Activated effector memory CD4-positive, alpha-beta T cell treated with anti-CD3 and anti-CD28 coated beads, Interleukin-2, amount 50 U/mL, for 16 hours (primary cell): ENCODE results near the gene FOXJ1.
"Not testable (repeated sequence)": the region's sequence is repeated elsewhere in the genome, so short reads cannot be mapped to it uniquely, and the experiment has no call there.

ENCODE experiments used
- DNase-seq: peaks from one replicate; pipeline ENCODE4 v3.0.0-alpha.2; 2020

The FOXJ1 gene

GRCh38 chr17:76141212-76142038 is at the start of gene FOXJ1:
Gene FOXJ1, minus strand, starts transcription at chr17:76141245. Its CDS starts 850 bp downstream, at chr17:76140395.
- peak; percentile 96 for DNase-seq

- no peak for DNase-seq
Measured at GRCh38 chr17:76189741-76190140, 48.7 kb upstream of the FOXJ1 start.

- DNase-seq, result no peak
Measured at GRCh38 chr17:76189247-76189646, 48.2 kb upstream of the FOXJ1 start.

- no peak for DNase-seq
Measured at GRCh38 chr17:76188213-76189016, 47.4 kb upstream of the FOXJ1 start.

GRCh38 chr17:76186774-76187173 is 45.7 kb upstream of the FOXJ1 start:
- DNase-seq, result not testable (repeated sequence)

GRCh38 chr17:76184290-76184689 is 43.2 kb upstream of the FOXJ1 start:
- no peak for DNase-seq

- peak; percentile 97 for DNase-seq
Measured at GRCh38 chr17:76182016-76182764, 41.1 kb upstream of the FOXJ1 start.

- peak; percentile 68 for DNase-seq
Measured at GRCh38 chr17:76179496-76180467, 38.7 kb upstream of the FOXJ1 start.

GRCh38 chr17:76178124-76178523 is 37.1 kb upstream of the FOXJ1 start:
- DNase-seq, result no peak

GRCh38 chr17:76176701-76177574 is 35.9 kb upstream of the FOXJ1 start:
- DNase-seq, result no peak

- no peak for DNase-seq
Measured at GRCh38 chr17:76174037-76174436, 33.0 kb upstream of the FOXJ1 start.

GRCh38 chr17:76173474-76173873 is 32.4 kb upstream of the FOXJ1 start:
- DNase-seq, result no peak

GRCh38 chr17:76171706-76172105 is 30.7 kb upstream of the FOXJ1 start:
- DNase-seq, result no peak

GRCh38 chr17:76170114-76170513 is 29.1 kb upstream of the FOXJ1 start:
- no peak for DNase-seq

GRCh38 chr17:76166906-76167305 is 25.9 kb upstream of the FOXJ1 start:
- no peak for DNase-seq

GRCh38 chr17:76166168-76166567 is 25.1 kb upstream of the FOXJ1 start:
- no peak for DNase-seq

GRCh38 chr17:76164331-76164730 is 23.3 kb upstream of the FOXJ1 start:
- no peak for DNase-seq

- DNase-seq, result no peak
Measured at GRCh38 chr17:76163919-76164318, 22.9 kb upstream of the FOXJ1 start.

GRCh38 chr17:76161619-76162266 is 20.7 kb upstream of the FOXJ1 start:
- DNase-seq, result no peak

GRCh38 chr17:76160896-76161528 is 20.0 kb upstream of the FOXJ1 start:
- no peak for DNase-seq
